Measurements from ENCODE around the gene NKX1-1.
"Not testable (repeated sequence)": the region's sequence is repeated elsewhere in the genome, so short reads cannot be mapped to it uniquely, and the experiment has no call there.

Gene NKX1-1

GRCh38 chr4:1403591-1404572 is 2.4 kb downstream of the NKX1-1 start:
- DNase-seq = no peak

DNA sequence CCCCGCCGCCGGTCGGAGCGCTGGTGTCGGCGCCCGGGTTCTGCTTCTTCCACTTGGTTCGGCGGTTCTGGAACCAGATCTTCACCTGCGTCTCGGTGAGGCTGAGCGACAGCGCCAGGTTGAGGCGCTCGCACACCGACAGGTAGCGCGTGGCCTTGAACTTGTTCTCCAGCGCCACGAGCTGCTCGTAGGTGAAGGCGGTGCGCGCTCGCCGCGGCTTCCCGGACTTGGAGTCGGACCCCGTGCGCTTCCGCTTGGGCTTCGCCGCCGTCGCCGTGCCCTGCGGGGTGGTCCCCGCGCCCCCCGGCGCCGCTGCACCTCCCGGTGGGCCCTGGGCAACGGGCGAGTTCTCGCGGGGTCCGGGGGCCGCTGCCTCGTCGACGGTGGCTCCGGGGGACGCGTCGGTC is 3.1 kb downstream of the NKX1-1 start:
- DNase-seq = no peak

DNA sequence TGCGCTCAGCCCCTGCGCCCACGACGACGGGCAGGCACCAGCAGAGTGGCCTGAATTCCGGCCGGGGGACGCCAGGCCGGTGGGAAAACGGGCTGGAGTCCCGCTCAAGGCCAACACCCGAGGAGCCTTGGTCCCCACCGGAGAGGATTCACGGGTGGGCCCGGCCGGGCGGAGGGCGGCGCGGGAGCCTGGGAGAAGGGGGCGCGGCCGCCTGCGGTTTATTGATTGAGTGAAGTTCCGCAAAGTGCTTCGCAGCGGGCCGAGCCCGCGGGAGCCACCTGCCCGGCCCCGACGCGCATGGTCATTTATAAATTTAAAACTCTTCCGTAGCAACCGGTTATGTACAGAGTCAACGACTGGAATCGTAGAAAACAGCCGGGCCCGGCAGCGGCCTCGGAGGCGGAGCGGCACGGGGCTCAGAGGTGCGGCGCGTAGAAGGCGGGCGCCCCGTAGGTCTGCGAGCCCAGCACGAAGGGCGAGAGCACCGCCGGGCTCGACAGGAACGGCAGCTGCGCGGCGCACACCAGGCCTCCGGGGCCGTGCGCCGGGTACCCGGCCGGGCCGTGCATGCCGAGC is 3.6 kb downstream of the NKX1-1 start:
- DNase-seq = no peak

- no peak for DNase-seq
Observed at GRCh38 chr4:1402021-1402515, 4.2 kb downstream of the NKX1-1 start.

GRCh38 chr4:1401409-1402020 is 4.7 kb downstream of the NKX1-1 start:
- DNase-seq = no peak

- DNase-seq = no peak
Observed at GRCh38 chr4:1400831-1401408, 5.3 kb downstream of the NKX1-1 start.

GRCh38 chr4:1400191-1400805 is 5.9 kb downstream of the NKX1-1 start:
- no peak for DNase-seq

GRCh38 chr4:1399508-1400190 is 6.6 kb downstream of the NKX1-1 start:
- no peak for DNase-seq

- no peak for DNase-seq
Observed at GRCh38 chr4:1398681-1399507, 7.3 kb downstream of the NKX1-1 start.

- DNase-seq = no peak
Observed at GRCh38 chr4:1396806-1397455, 9.3 kb downstream of the NKX1-1 start.

GRCh38 chr4:1395941-1396805 is 10.1 kb downstream of the NKX1-1 start:
- no peak for DNase-seq

GRCh38 chr4:1395389-1395820 is 10.8 kb downstream of the NKX1-1 start:
- DNase-seq = not testable (repeated sequence)

- not testable (repeated sequence) for DNase-seq
Observed at GRCh38 chr4:1394554-1395388, 11.5 kb downstream of the NKX1-1 start.

GRCh38 chr4:1393866-1394265 is 12.4 kb downstream of the NKX1-1 start:
- DNase-seq = no peak

DNA sequence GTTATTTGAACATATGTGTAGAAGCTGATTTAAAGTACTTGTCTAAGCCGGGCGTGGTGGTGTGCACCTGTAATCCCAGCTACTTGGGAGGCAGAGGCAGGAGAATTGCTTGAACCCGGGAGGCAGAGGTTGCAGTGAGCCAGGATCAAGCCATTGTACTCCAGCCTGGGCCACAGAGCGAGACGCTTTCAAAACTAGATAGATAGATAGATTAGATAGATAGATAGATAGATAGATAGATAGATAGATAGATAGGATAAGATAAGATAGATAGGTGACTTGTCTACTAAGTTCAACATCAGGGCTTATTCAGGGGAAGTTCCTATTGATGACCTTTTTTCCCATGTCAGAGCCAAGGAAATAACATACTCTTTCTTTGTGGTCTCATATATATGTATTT is 12.9 kb downstream of the NKX1-1 start:
- not testable (repeated sequence) for DNase-seq

DNA sequence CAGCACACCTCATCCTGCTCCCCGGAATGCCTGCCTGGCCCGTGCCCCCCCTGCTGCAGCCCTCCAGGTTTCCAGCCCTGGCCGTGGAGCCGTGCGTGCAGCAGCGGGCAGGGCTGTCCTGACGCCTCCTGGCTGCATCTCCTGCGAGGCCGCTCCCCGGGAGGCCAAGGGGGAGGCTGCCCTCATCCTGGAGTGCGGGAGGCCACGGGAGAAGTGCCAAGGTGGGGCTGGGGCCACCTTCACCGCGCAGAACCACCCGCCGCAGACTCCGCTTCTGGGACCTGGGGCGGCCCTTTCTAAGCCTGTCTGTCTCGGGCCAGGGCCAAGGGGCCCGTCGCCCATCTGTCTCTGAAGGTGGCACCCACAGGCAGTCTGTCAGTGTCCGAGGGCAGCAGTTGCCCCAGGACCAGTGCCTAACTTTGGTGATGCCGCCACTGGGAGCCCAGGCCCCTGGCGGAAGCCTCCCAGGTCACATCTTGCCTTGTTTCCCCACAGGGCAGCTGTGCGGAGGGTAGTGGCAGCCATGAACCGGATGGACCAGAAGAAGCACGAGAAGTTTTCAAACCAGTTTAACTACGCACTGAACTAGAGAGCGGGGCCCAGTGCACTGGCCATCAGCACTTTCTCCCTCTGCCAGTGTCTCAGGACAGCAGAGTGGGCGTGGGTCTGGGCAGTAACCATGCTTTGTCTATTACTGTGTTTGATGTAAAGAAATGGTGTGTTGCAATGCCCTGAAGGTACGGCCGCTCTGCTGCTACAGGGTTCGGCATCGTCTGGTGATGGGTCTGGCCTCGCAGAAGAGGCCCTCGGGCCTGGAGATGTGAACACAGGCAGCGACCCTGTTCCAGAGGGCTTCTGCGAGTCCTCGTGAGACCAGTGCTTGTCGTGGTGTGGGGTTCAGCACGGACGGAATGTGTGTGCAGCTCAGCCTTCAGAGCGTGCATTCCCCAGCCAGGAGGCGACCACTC is 20.6 kb downstream of the NKX1-1 start:
- DNase-seq = no peak

- DNase-seq = no peak
Observed at GRCh38 chr4:1384675-1385372, 21.4 kb downstream of the NKX1-1 start.

Data from NCI-H1930 (cell line).